HEK293 (cell line): ENCODE results near the gene SNAP91.

Experiments
- CTCF ChIA-PET: fragments of 350-600 bp; formaldehyde crosslinking; extraction: SDS; loops from one replicate; lab custom pipeline; 2021; ENCODE audit warnings: antibody characterized with exemption; lab: Yijun Ruan, JAX
- POLR2A ChIA-PET: fragments of 300-600 bp; formaldehyde crosslinking; extraction: SDS; loops from one replicate; lab custom pipeline; 2020; ENCODE audit warnings: antibody characterized with exemption, inconsistent platforms; lab: Yijun Ruan, JAX
- H3K27ac ChIP-seq: fragments of 200-500 bp; sonication (Bioruptor generic); 2 replicates; pipeline ENCODE4 v1.5.1; 2014; ENCODE audit warnings: low read depth, low read length, control low read depth, inconsistent platforms; ENCODE audit errors: extremely low read depth
- H3K36me3 ChIP-seq, 2 experiments: fragments of 200-500 bp in 1 of 2; sonication (Bioruptor generic) in 1 of 2; 1 replicate in 1 of 2; 2 replicates in 1 of 2; pipeline ENCODE4 v1.5.1; 2014 to 2017; ENCODE audit warnings: inconsistent platforms in 2 of 2, low read length in 2 of 2; ENCODE audit not compliant: control insufficient read depth in 2 of 2, insufficient read depth in 1 of 2
- H3K4me1 ChIP-seq: fragments of 200-500 bp; sonication (Bioruptor generic); 2 replicates; pipeline ENCODE4 v1.5.1; 2014; ENCODE audit warnings: mild to moderate bottlenecking, low read length, inconsistent platforms; ENCODE audit not compliant: control insufficient read depth, insufficient read depth
- H3K4me3 ChIP-seq: 2 replicates; pipeline ENCODE4 v1.5.1; 2011; ENCODE audit warnings: low read depth, mild to moderate bottlenecking, control low read depth, low read length, moderate library complexity
- H3K9me3 ChIP-seq: fragments of 200-500 bp; sonication (Bioruptor generic); 2 replicates; pipeline ENCODE4 v1.5.1; 2014; ENCODE audit warnings: low read depth, low read length, inconsistent platforms; ENCODE audit not compliant: control insufficient read depth, insufficient read depth
- BCL11A ChIP-seq: fragments of 450-650 bp; formaldehyde crosslinking; IDR thresholded peaks from 2 replicates; pipeline ENCODE4 v1.5.1; 2016; ENCODE audit warnings: low read depth, missing biosample characterization, missing genetic modification characterization
- GFI1B ChIP-seq: fragments of 450-650 bp; formaldehyde crosslinking; IDR thresholded peaks from 2 replicates; pipeline ENCODE4 v1.5.1; 2016; ENCODE audit warnings: missing biosample characterization, missing genetic modification characterization
- GLIS2 ChIP-seq: fragments of 450-650 bp; formaldehyde crosslinking; IDR thresholded peaks from 2 replicates; pipeline ENCODE4 v1.5.1; 2016; ENCODE audit warnings: missing biosample characterization, missing genetic modification characterization
- KLF10 ChIP-seq: fragments of 450-650 bp; IDR thresholded peaks from 2 replicates; pipeline ENCODE4 v1.5.1; 2018; ENCODE audit warnings: missing biosample characterization, mild to moderate bottlenecking, missing genetic modification characterization
- SP7 ChIP-seq: fragments of 450-650 bp; formaldehyde crosslinking; IDR thresholded peaks from 2 replicates; pipeline ENCODE4 v1.5.1; 2016; ENCODE audit warnings: missing biosample characterization, missing genetic modification characterization
- ZFHX2 ChIP-seq: fragments of 450-650 bp; formaldehyde crosslinking; conservative IDR thresholded peaks from 2 replicates; pipeline ENCODE4 v1.5.1; 2016; ENCODE audit warnings: missing biosample characterization, missing genetic modification characterization
- ZFP37 ChIP-seq: fragments of 450-650 bp; formaldehyde crosslinking; IDR thresholded peaks from 2 replicates; pipeline ENCODE4 v1.5.1; 2016; ENCODE audit warnings: missing biosample characterization, missing genetic modification characterization
- ZFP69B ChIP-seq: fragments of 450-650 bp; formaldehyde crosslinking; IDR thresholded peaks from 2 replicates; pipeline ENCODE4 v1.5.1; 2016; ENCODE audit warnings: missing biosample characterization, missing genetic modification characterization
- ZNF10 ChIP-seq: fragments of 450-650 bp; formaldehyde crosslinking; IDR thresholded peaks from 2 replicates; pipeline ENCODE4 v1.5.1; 2017; ENCODE audit warnings: missing biosample characterization, missing genetic modification characterization
- ZNF146 ChIP-seq: fragments of 450-650 bp; formaldehyde crosslinking; IDR thresholded peaks from 2 replicates; pipeline ENCODE4 v1.5.1; 2016; ENCODE audit warnings: missing biosample characterization, missing genetic modification characterization
- ZNF169 ChIP-seq: fragments of 450-650 bp; formaldehyde crosslinking; IDR thresholded peaks from 2 replicates; pipeline ENCODE4 v1.5.1; 2016; ENCODE audit warnings: missing biosample characterization, missing genetic modification characterization
- ZNF18 ChIP-seq: fragments of 450-650 bp; formaldehyde crosslinking; IDR thresholded peaks from 2 replicates; pipeline ENCODE4 v1.5.1; 2016; ENCODE audit warnings: missing biosample characterization, missing genetic modification characterization
- ZNF24 ChIP-seq: fragments of 450-650 bp; formaldehyde crosslinking; IDR thresholded peaks from 2 replicates; pipeline ENCODE4 v1.5.1; 2016; ENCODE audit warnings: missing biosample characterization, missing genetic modification characterization
- ZNF292 ChIP-seq: fragments of 450-650 bp; formaldehyde crosslinking; IDR thresholded peaks from 2 replicates; pipeline ENCODE4 v1.5.1; 2016; ENCODE audit warnings: low read depth, missing biosample characterization, missing genetic modification characterization, borderline replicate concordance
- ZNF341 ChIP-seq: fragments of 450-650 bp; formaldehyde crosslinking; IDR thresholded peaks from 2 replicates; pipeline ENCODE4; 2016; ENCODE audit warnings: low read depth, missing biosample characterization, missing genetic modification characterization
- ZNF350 ChIP-seq: fragments of 450-650 bp; formaldehyde crosslinking; IDR thresholded peaks from 2 replicates; pipeline ENCODE4 v1.5.0; 2017; ENCODE audit warnings: missing biosample characterization, mild to moderate bottlenecking, missing genetic modification characterization
- ZNF501 ChIP-seq: fragments of 450-650 bp; formaldehyde crosslinking; IDR thresholded peaks from 2 replicates; pipeline ENCODE4 v1.5.1; 2016; ENCODE audit warnings: missing biosample characterization, missing genetic modification characterization
- ZNF514 ChIP-seq: fragments of 450-650 bp; formaldehyde crosslinking; IDR thresholded peaks from 2 replicates; pipeline ENCODE4 v1.5.1; 2016; ENCODE audit warnings: missing biosample characterization, missing genetic modification characterization
- ZNF521 ChIP-seq: fragments of 450-650 bp; formaldehyde crosslinking; IDR thresholded peaks from 2 replicates; pipeline ENCODE4 v1.5.1; 2017; ENCODE audit warnings: missing biosample characterization, mild to moderate bottlenecking, missing genetic modification characterization
- ZNF623 ChIP-seq: fragments of 450-650 bp; formaldehyde crosslinking; IDR thresholded peaks from 2 replicates; pipeline ENCODE4 v1.5.1; 2016; ENCODE audit warnings: missing biosample characterization, missing genetic modification characterization
- ZNF629 ChIP-seq: fragments of 450-650 bp; formaldehyde crosslinking; IDR thresholded peaks from 2 replicates; pipeline ENCODE4 v1.5.1; 2017; ENCODE audit warnings: missing biosample characterization, missing genetic modification characterization
- ZNF692 ChIP-seq: fragments of 450-650 bp; formaldehyde crosslinking; IDR thresholded peaks from 2 replicates; pipeline ENCODE4 v1.5.1; 2016; ENCODE audit warnings: missing biosample characterization, missing genetic modification characterization
- ZSCAN5A ChIP-seq: fragments of 450-650 bp; formaldehyde crosslinking; IDR thresholded peaks from 2 replicates; pipeline ENCODE4 v1.5.1; 2016; ENCODE audit warnings: missing biosample characterization, missing genetic modification characterization
- TF ChIP-seq, protein P1 (sequence below): fragments of 450-650 bp; formaldehyde crosslinking; IDR thresholded peaks from 2 replicates; pipeline ENCODE4 v1.5.1; 2016; ENCODE audit warnings: missing biosample characterization, missing genetic modification characterization, low read depth

The SNAP91 gene

GRCh38 chr6:83758533-83758932 is 49.6 kb upstream of the SNAP91 start:
- no peaks in the 10 kb centered on the region for H3K4me1 ChIP-seq
- no peak overlapping the region for H3K4me3 ChIP-seq
- H3K27ac ChIP-seq = no peak overlapping the region
- ChIA-PET POLR2A (no interaction called here), CTCF (interaction anchor here (0.5 to 0.6 kb wide), 2 partner anchors 32 to 84 kb away, joined by 4 to 6 read pairs; no protein-coding TSS in a partner anchor)
- no peaks in the 10 kb centered on the region for H3K36me3 ChIP-seq
- TF ChIP-seq GFI1B (tag by site-specific recombination) = no peak
- no peak for TF ChIP-seq ZNF623 (tag by site-specific recombination)
- no peak for TF ChIP-seq GLIS2 (tag by site-specific recombination)
- no peak for TF ChIP-seq ZNF629 (tag by site-specific recombination)
- no peak for TF ChIP-seq ZNF521 (tag by site-specific recombination)
- no peaks in the 10 kb centered on the region for H3K9me3 ChIP-seq

DNA sequence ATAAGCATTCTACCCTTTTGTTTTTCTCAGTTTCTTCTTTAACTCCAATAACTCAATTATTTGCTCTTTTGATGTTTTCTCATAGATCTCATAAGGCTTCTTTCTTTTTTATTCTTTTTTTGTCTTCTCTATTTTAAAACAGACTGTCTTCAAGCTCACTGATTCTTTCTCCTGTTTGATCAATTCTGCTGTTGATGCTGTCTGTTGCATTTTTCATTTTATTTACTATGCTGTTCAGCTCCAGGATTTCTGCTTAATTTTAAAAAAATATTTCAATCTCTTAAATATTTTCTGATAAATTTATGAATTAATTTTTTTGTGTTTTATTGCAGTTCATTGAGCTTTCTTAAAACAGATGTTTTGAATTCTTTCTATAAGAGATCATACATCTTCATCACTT is 48.1 kb upstream of the SNAP91 start:
- Histone ChIP-seq H3K36me3 (no peaks in the 10 kb centered on the region), H3K4me3 (no peak overlapping the region), H3K9me3 (no peaks in the 10 kb centered on the region), H3K4me1 (no peaks in the 10 kb centered on the region), H3K27ac (no peak overlapping the region)
- POLR2A ChIA-PET = no interaction called here
- TF ChIP-seq, protein P1, sequence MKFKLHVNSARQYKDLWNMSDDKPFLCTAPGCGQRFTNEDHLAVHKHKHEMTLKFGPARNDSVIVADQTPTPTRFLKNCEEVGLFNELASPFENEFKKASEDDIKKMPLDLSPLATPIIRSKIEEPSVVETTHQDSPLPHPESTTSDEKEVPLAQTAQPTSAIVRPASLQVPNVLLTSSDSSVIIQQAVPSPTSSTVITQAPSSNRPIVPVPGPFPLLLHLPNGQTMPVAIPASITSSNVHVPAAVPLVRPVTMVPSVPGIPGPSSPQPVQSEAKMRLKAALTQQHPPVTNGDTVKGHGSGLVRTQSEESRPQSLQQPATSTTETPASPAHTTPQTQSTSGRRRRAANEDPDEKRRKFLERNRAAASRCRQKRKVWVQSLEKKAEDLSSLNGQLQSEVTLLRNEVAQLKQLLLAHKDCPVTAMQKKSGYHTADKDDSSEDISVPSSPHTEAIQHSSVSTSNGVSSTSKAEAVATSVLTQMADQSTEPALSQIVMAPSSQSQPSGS (tag by site-specific recombination) = no peak
- TF ChIP-seq ZNF692 (tag by site-specific recombination) (no peak), ZNF514 (tag by site-specific recombination) (no peak), ZFHX2 (tag by site-specific recombination) (no peak), SP7 (tag by site-specific recombination) (no peak), KLF10 (tag by site-specific recombination) (no peak), ZNF18 (tag by site-specific recombination) (no peak), ZNF292 (tag by site-specific recombination) (no peak), ZSCAN5A (tag by site-specific recombination) (no peak), ZNF341 (no peak), BCL11A (no peak), ZNF10 (tag by site-specific recombination) (no peak), ZNF350 (tag by site-specific recombination) (no peak), ZNF169 (no peak), ZNF146 (tag by site-specific recombination) (no peak), ZFP69B (tag by site-specific recombination) (no peak), ZNF501 (no peak), ZFP37 (no peak), ZNF24 (tag by site-specific recombination) (no peak)
- CTCF ChIA-PET = interaction anchor here (0.7 kb wide), 1 partner anchor 8 kb away, joined by 3 read pairs; no protein-coding TSS in a partner anchor
